CD4-positive, alpha-beta T cell treated with Interleukin-4 for 1 hour (primary cell): ENCODE data around the gene NAT14.
A peak's percentile ranks its signal among the peaks of the same experiment; 100 is the strongest.
"Not testable (repeated sequence)": the region's sequence is repeated elsewhere in the genome, so short reads cannot be mapped to it uniquely, and the experiment has no call there.

Experiments used
- DNase-seq, 2 donors: peaks; one replicate each; pipeline ENCODE4 v3.0.0-alpha.2; 2020 to 2022

The NAT14 gene, protein sequence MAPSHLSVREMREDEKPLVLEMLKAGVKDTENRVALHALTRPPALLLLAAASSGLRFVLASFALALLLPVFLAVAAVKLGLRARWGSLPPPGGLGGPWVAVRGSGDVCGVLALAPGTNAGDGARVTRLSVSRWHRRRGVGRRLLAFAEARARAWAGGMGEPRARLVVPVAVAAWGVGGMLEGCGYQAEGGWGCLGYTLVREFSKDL

DNA sequence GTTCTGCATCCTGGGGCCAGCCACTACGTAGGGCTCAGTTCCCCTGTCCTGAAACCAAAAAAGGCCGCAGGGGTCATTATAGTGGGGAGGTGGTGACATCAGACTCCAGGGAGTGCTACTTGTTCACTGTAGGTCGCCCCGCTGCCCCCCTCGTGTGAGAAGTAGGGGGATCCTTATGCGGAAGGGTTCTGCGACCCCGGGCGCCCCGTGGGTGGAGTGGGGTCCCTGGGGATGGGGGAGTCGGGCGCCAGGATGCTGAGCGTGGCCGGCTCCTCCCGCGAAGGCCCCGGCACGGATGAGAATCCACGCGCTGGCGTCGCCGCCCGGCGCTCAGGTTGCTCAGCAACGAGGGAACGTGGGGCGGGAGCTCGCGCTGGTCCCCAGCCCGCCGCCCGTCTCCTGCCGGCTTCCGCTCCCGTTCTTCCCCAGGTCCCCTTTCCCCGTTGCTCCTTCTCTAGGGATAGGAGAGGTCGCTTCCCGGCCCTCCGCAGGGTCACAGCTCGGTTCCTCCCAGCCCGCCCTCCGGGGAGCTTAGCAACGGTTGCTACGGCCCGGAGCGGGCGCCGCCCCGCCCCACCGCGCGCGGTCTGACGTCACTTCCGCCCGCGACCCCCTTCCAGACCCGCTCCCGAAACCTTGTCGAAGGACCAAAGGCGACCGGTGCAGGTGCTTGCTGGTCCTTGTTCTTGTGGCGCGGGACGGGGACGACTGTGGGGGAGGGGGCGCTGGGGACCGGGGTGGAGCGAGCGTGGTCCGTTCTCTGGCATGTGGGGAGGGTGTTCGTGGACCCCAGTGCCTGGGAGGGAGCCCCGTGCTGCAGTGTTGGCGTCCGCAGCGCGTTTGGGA lies at the start of gene NAT14:
TSS of gene NAT14 (plus strand) at position 596 of the 846 bp plus-strand sequence. CDS start 521 bp downstream, outside the sequence.
- peak; percentile 72 to 73 for DNase-seq

- DNase-seq, result no peak
Observed at GRCh38 chr19:55436847-55437246, 48.1 kb upstream of the NAT14 start.

DNA sequence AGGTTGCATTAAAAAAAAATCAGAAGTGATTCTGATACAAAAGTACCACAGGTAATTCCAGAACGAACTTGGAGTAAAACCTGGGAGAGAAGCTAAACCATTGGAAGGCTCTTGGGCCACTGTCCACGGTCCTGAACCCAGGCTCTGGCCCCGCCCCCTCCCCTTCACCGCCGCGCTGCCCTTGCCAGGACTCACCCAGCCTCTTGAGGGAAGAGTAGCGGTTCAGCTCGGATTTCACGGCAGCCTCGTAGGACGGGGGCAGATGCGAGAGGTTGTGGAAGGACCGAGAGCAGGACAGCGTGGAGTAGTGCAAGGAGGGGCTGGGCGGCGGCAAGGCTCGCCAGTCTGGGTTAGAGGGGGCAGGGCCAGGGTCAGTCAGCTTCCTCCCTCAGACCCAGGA lies 47.6 kb upstream of the NAT14 start:
- no peak for DNase-seq

DNA sequence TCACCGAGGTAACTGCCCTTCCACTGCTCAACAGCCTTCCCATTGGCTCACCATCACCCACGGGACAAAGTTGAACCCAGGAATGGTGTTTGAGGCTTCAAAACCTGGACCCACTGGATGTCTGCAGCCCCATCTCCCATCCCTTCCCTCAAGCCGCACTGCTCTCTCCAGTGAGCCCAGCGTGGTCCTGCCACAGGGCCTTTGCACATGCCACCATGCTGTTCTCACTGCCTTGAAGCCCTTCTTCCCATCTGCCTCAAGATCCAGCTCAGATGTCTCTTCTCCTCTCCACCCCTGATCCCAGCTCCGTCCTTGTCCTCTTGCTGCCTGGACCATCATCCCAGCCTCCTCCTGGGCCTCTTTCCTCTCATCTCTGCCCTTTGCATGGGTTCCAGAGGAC lies 45.9 kb upstream of the NAT14 start:
- no peak for DNase-seq

DNA sequence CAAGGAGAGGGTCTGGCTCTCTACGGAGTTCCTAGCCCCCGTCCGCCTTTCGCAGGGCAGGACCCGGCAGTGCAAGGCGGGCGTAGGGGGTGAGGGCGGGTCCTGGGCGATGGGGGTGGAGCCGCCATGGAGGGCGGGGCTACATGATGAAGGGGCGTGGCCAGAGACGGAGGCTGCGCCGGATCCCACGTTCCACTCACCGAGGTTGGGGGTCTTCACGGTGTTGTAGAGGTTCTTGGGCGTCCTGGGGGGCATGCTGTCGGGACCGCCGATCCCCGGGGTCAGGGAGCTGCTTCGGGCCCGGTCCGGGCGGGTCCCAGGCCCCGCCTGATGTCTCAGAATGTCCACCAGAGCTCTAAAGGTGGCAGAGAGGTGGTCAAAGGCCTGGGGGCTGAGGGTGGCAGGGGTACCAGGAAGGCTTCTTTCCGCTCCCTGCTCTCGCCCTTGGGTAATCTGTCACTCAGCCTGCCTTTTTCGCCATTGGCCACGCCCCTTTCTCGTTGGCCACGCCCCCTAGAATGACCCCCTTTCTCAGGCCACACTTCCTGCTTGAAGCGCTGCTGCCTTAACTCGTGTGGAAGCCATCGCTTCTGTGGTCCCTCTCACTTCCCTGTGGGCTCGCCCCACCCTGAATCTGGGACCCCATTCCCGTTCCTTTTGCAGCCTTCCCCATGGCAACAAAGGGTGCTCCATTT lies 44.4 kb upstream of the NAT14 start:
- no peak for DNase-seq

DNA sequence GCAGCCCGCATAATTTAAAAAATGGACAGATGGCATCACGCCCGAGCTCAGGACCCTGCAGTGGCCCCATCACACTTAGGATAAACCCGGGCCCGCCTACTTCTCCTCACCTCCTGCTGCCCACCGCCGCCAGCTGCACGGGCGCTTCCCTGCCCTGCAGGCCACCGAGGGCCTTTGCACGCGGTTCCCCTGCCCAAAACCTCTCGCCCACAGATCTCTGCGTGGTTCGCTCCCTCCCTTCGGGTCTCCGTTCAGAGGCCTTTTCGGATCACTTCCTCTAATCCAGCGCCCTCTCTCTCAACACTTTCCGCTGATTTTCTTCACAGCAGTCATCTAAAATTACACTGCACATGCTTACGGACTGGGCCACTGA lies 43.7 kb upstream of the NAT14 start:
- DNase-seq, result no peak

DNA sequence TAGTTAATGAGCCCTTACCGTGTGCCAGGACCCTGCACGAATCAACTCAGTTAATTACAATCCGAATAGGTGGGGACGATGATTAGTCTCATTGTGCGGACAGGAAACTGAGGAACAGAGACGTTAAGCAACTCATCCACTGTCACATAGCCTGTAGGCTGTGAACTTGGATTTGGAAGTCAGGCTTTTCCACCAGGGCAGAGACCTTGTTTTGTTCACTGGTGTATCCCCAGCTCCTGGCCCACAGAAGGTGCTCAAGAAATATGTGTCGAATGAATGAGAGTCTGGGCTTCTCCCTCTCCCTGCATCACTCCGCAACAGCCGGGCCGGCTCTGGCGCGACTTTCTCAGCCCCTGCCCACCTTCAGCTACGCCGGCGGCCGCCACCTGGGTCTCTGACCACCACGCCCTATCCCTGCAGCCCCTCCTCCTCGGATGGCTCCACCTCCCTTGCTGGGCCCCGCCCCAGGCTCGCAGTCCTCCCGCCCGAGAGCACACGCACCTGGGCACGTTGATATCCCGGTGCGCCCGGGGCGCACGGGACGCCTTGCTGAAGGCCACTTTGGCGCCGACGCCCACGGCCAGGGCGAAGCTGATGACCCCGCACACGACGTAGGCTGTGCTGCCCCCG lies 43.2 kb upstream of the NAT14 start:
- DNase-seq, result no peak

- no peak for DNase-seq
Observed at GRCh38 chr19:55442372-55442961, 42.5 kb upstream of the NAT14 start.

- DNase-seq, result no peak
Observed at GRCh38 chr19:55443045-55443823, 41.8 kb upstream of the NAT14 start, which contains the start of gene SHISA7. Gene SHISA7, minus strand, starts transcription at chr19:55443300. Its CDS starts 437 bp downstream, at chr19:55442863.

GRCh38 chr19:55443824-55444480 lies 41.0 kb upstream of the NAT14 start:
- DNase-seq, result no peak

GRCh38 chr19:55444646-55445045 lies 40.3 kb upstream of the NAT14 start:
- no peak for DNase-seq

- no peak for DNase-seq
Observed at GRCh38 chr19:55446060-55446459, 38.9 kb upstream of the NAT14 start.

DNA sequence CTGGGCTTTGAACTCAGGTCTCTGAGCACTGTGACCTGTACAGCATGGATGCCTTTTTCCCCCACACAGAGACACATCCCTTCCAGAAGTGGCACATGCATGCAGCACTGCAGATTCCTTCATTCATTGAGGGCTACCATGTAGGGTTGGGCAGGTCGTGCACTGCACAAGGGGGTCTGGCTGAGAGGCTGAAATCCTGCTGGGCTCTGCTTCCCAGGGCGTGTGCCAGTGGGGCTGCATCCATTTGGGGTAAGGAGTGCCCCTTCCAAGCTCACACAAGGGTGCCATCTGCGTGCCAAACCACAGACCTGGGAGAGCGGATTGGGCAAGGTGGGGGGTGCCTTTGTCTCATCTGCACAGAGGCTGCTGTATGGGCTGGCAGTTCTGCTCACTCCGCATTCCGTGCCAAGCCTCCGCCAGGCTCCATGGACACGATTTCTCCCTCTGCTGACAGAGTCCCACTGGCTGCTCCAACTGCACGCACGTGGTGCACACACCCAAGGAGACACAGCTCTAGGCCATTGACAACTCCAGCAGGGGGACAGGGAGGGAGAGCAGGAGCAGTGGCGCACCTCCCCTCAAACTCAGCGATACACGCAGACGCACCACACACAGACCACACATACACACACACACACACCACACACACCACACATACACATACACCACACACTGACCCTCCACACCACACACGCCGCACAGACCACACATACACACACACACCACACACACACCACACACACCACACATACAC lies 37.4 kb upstream of the NAT14 start:
- DNase-seq, result no peak

DNA sequence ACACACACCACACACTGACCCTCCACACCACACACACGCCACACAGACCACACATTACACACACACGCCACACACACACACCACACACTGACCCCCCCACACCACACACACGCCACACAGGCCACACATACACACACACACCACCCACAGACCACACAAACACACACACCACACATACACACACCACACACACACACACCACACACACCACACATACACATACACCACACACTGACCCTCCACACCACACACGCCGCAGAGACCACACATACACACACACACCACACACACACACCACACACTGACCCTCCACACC lies 36.9 kb upstream of the NAT14 start:
- not testable (repeated sequence) for DNase-seq

GRCh38 chr19:55449469-55449868 lies 35.5 kb upstream of the NAT14 start:
- no peak for DNase-seq

DNA sequence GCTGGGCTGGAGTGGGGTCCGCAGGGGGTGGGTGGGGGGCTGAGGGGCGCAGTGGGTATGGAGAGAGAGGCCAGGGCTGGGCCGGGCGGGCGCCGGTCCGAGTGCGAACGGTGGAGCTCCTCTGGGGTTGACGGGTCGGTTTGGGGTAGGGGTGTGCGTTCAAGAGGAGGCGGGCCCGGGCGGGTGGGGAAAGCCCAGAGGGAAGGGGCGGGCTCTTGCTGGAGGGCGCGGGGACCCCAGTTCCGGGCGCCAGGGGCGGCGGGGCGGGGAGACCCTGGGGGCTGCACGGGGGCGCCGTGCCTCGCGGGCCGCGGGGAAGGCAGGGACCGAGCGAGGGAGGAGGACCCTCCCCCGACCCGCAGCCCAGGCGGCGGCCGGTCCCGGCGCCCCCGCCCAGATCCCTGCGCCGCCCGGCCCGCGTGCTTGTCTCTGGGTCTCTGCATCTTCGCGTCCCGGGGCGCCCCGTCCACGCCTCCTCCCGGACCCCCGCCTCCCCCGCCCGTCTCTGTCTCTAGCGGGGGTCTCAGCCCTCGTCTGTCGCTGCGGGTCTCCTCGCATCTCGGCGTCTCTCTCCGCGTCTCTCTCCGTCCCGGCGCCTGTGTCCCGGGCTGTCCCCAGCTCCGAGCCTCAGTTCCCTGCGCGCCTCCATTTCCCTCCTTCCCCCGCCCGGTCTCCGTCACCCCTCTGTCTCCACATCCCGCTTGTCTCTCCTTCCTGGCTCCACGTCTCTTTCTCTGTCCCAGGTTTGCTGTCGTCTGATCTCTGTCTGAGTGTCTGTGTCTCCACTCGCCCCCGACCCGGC lies 33.6 kb upstream of the NAT14 start:
- DNase-seq, result peak; percentile 16 to 23

DNA sequence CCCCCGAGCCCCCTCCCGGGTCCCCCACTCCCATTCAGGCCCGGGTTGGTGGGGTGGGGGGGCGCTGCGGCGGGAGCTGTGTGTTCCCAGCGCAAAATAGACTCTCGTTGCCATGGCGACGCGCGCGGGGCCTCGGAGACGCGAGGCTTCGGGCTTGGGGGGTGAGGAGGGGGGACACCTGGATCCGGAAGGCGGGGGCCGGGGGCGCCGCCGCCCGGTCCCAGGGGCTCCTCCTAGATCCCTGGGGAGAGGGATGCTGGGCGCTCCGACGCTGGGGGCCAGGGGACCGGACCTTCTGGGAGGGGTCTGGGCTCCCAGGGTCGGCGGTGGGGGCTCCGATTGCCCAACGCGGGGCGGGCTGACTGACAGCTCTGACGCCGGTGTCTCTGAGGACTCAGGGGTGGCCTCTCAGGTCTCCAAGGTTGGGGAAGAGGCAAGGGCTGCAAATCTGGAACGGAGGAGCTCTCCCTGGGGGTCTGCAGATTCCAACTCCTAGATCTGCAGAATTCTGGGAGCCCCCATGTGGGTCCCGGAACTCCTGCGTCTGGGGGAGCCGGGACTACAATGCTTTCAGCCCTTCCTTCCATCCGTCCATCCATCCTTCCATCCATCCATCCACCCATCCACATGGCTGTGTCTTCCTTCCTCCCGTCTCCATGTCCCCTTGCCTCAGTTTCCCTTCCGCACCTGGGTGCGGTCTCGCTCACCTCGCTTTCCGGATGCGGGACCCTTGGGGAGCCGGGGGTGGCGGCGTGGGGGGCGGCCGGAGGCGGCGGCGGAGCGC lies 32.8 kb upstream of the NAT14 start:
- DNase-seq, result peak; percentile 51 to 58

- DNase-seq, result peak; percentile 60 to 62
Observed at GRCh38 chr19:55452749-55453346, 32.1 kb upstream of the NAT14 start.
